A673 (cell line): ENCODE results near the gene PELI2. TPM values are rescaled to one million over a fixed set of nuclear protein-coding genes. Genes with fewer than 3 reads are reported as not detected.

Experiments used
- BruUV-seq: library from RNA; stranded (reverse); fragments of 400-500 nt; replicated peaks from 2 replicates; lab custom pipeline; 2021; lab: Mats Ljungman, UMichigan
- CTCF ChIA-PET: fragments of 300-600 bp; sonication (Branson Sonifier 250); formaldehyde crosslinking; loops from one replicate; lab custom pipeline; 2022; ENCODE audit warnings: antibody characterized with exemption; lab: Charles Lee
- POLR2A ChIA-PET: fragments of 300-600 bp; sonication (Branson Sonifier 250); formaldehyde crosslinking; loops from one replicate; lab custom pipeline; 2022; ENCODE audit warnings: antibody characterized with exemption; ENCODE audit not compliant: low non-redundant PET; lab: Charles Lee
- DNase-seq: peaks from one replicate; pipeline ENCODE4 v3.0.0-alpha.2; 2015; ENCODE audit warnings: low spot score
- H3K27ac ChIP-seq: fragments of 200-600 bp; sonication (generic); 2 replicates; pipeline ENCODE4 v1.5.1; 2016; ENCODE audit warnings: mixed run types, low read depth, mild to moderate bottlenecking, mixed read lengths, antibody characterized with exemption, low read length; ENCODE audit not compliant: poor library complexity, severe bottlenecking
- H3K27me3 ChIP-seq: fragments of 200-600 bp; sonication (generic); replicated peaks from 2 replicates; pipeline ENCODE4 v1.6.1; 2017; ENCODE audit warnings: mixed run types, low read depth, mild to moderate bottlenecking, mixed read lengths, antibody characterized with exemption, low read length; ENCODE audit not compliant: insufficient read depth, poor library complexity
- H3K36me3 ChIP-seq: fragments of 200-600 bp; sonication (generic); 2 replicates; pipeline ENCODE4 v1.6.1; 2016; ENCODE audit warnings: mixed run types, mild to moderate bottlenecking, mixed read lengths, antibody characterized with exemption, low read length; ENCODE audit not compliant: insufficient read depth, poor library complexity, severe bottlenecking
- H3K4me1 ChIP-seq: fragments of 200-600 bp; sonication (generic); 2 replicates; pipeline ENCODE4 v1.6.1; 2017; ENCODE audit warnings: mixed run types, mild to moderate bottlenecking, mixed read lengths, antibody characterized with exemption, low read length; ENCODE audit not compliant: insufficient read depth, poor library complexity, severe bottlenecking
- H3K4me3 ChIP-seq: fragments of 200-600 bp; sonication (generic); 2 replicates; pipeline ENCODE4 v1.5.1; 2016; ENCODE audit warnings: low read depth, mixed run types, mild to moderate bottlenecking, mixed read lengths, low read length; ENCODE audit not compliant: poor library complexity, severe bottlenecking
- H3K9me3 ChIP-seq: fragments of 200-600 bp; sonication (generic); 2 replicates; pipeline ENCODE4 v1.6.1; 2016; ENCODE audit warnings: mixed run types, low read depth, mild to moderate bottlenecking, mixed read lengths, antibody characterized with exemption, low read length; ENCODE audit not compliant: poor library complexity, severe bottlenecking
- EZH2 ChIP-seq: fragments of 200-600 bp; sonication (generic); IDR thresholded peaks from 2 replicates; pipeline ENCODE4 v1.6.1; 2017; ENCODE audit warnings: borderline replicate concordance, low read depth, mild to moderate bottlenecking, mixed read lengths, antibody characterized with exemption, low read length; ENCODE audit not compliant: poor library complexity, severe bottlenecking
- intact Hi-C: fragments of 100-400 bp; cut with micrococcal nuclease; formaldehyde crosslinking; loops from one replicate; pipeline ENCODE4 v1.10.0; 2022; ENCODE audit not compliant: unreplicated experiment
- total RNA-seq: library from RNA; stranded (reverse); gene quantifications from 2 replicates; pipeline ENCODE4 v1.2.3, GENCODE V29; 2021
- TF ChIP-seq, protein P1 (sequence below): fragments of 300-800, 200-600 bp; sonication (generic); conservative IDR thresholded peaks from 2 replicates; pipeline ENCODE4 v1.5.1; 2017; ENCODE audit warnings: low read depth, mild to moderate bottlenecking, antibody characterized with exemption, low read length, moderate library complexity, mixed read lengths

The PELI2 gene
- total RNA-seq, 1 experiment from 2014 or later, result 5.5 TPM

DNA sequence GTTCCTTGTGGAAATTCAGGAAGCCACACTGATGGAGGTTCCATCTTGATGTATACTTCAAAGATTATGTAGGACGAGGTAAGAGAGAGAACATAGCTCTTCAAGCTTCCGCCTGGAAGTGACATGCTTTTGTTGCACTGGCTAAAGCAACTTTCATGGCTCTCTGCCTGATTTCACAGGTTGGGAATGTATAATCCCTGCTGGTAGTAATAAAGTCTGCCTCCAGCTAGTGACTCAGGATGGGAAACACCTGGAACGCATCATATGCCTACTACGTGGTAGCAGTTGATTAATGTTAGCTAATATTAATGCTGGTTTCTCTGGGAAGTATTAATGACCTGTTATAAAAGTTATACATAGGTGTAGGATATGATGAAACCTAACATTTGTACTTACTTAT is 71.1 kb downstream of the PELI2 start:
- Histone ChIP-seq H3K4me3 (no peak overlapping the region), H3K9me3 (no peaks in the 10 kb centered on the region), H3K27ac (no peak overlapping the region), H3K27me3 (no peaks in the 10 kb centered on the region), H3K36me3 (no peaks in the 10 kb centered on the region), H3K4me1 (no peaks in the 10 kb centered on the region)
- TF ChIP-seq EZH2, result no peak
- TF ChIP-seq, protein P1, sequence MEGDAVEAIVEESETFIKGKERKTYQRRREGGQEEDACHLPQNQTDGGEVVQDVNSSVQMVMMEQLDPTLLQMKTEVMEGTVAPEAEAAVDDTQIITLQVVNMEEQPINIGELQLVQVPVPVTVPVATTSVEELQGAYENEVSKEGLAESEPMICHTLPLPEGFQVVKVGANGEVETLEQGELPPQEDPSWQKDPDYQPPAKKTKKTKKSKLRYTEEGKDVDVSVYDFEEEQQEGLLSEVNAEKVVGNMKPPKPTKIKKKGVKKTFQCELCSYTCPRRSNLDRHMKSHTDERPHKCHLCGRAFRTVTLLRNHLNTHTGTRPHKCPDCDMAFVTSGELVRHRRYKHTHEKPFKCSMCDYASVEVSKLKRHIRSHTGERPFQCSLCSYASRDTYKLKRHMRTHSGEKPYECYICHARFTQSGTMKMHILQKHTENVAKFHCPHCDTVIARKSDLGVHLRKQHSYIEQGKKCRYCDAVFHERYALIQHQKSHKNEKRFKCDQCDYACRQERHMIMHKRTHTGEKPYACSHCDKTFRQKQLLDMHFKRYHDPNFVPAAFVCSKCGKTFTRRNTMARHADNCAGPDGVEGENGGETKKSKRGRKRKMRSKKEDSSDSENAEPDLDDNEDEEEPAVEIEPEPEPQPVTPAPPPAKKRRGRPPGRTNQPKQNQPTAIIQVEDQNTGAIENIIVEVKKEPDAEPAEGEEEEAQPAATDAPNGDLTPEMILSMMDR, result no peak
- intact Hi-C loops, result no loop called here
- BruUV-seq, result no TSS peak
- DNase-seq, result peak; percentile 32
- ChIA-PET CTCF (no interaction called here), POLR2A (no interaction called here)

DNA sequence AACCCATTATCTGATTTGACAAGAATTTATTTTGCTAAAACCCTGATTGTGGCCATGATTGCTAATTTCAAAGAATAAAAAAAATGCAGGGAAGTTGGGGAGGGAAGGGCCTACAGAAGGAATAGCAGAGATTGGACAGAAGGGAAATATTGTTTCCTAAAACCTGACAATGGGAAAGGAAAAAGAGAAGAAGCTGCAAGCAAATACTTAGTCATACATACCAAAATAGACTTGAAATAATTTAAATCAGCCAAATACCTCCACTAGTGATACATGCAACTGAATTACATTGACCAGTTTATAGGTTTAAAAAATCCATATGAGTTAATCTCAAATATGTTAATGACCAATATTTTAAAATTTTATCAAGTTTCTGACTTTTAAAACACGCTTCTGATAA is 75.1 kb downstream of the PELI2 start:
- no peak for DNase-seq
- Histone ChIP-seq H3K27me3 (no peaks in the 10 kb centered on the region), H3K4me3 (no peak overlapping the region), H3K27ac (no peak overlapping the region), H3K9me3 (no peaks in the 10 kb centered on the region), H3K36me3 (no peaks in the 10 kb centered on the region), H3K4me1 (no peaks in the 10 kb centered on the region)
- intact Hi-C loops, result no loop called here
- ChIA-PET POLR2A (no interaction called here), CTCF (no interaction called here)
- no peak for TF ChIP-seq EZH2
- TF ChIP-seq, protein P1, result no peak
- no TSS peak for BruUV-seq

DNA sequence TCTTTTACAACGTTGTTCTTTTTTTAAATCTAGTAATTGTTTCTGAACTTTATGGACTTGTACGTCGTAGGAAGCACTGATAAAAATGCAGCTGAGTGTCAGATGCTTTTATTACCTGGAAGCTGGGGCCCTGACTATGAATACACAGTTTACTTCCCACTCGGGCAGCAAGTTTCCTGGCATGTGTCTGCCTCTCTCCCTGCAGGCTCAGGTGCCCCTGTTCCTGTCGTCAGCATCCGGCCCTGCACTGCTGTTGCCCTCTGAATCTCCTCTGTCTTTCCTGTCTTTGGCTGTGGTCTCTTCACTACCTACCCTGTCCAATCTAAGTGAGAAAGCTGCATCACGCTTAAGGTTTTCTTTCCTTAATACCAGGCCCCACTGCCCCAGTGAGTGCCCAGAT is 75.8 kb downstream of the PELI2 start:
- Histone ChIP-seq H3K9me3 (no peaks in the 10 kb centered on the region), H3K4me3 (no peak overlapping the region), H3K36me3 (no peaks in the 10 kb centered on the region), H3K27me3 (no peaks in the 10 kb centered on the region), H3K4me1 (no peaks in the 10 kb centered on the region), H3K27ac (no peak overlapping the region)
- ChIA-PET CTCF (no interaction called here), POLR2A (no interaction called here)
- BruUV-seq, result no TSS peak
- TF ChIP-seq, protein P1, result no peak
- no peak for TF ChIP-seq EZH2
- intact Hi-C loops, result no loop called here
- DNase-seq, result no peak
